Lower lobe of right lung (tissue), 2 donors: ENCODE data around the gene SYNRG. TPM values are rescaled to one million over a fixed set of nuclear protein-coding genes. Genes with fewer than 3 reads are reported as not detected.

Experiments used
- ATAC-seq, 2 donors: fragments of 200-7000 bp; cut with Tn5 transposase; one replicate each; pipeline ENCODE4 v1.9.1; 2020 to 2022; ENCODE audit warnings: mild to moderate bottlenecking in 2 of 2, moderate library complexity in 2 of 2
- DNase-seq: peaks from one replicate; pipeline ENCODE4 v3.0.0-alpha.2; 2020
- H3K27ac ChIP-seq: fragments of 200-600 bp; one replicate; pipeline ENCODE4 v1.8.0; 2022
- H3K27me3 ChIP-seq: fragments of 200-600 bp; one replicate; pipeline ENCODE4 v1.8.0; 2022; ENCODE audit warnings: low read depth
- H3K36me3 ChIP-seq: fragments of 200-600 bp; one replicate; pipeline ENCODE4 v1.8.0; 2022; ENCODE audit warnings: mild to moderate bottlenecking
- H3K4me1 ChIP-seq: fragments of 200-600 bp; one replicate; pipeline ENCODE4 v1.8.0; 2022
- H3K4me3 ChIP-seq: fragments of 200-600 bp; one replicate; pipeline ENCODE4 v1.8.0; 2022; ENCODE audit warnings: mild to moderate bottlenecking
- H3K9me3 ChIP-seq: fragments of 200-600 bp; one replicate; pipeline ENCODE4 v1.8.0; 2022
- CTCF ChIP-seq: fragments of 200-600 bp; IDR thresholded peaks from one replicate; pipeline ENCODE4 v1.8.0; 2022; ENCODE audit warnings: antibody characterized with exemption, mild to moderate bottlenecking
- intact Hi-C: fragments of 100-400 bp; cut with DNase I; formaldehyde crosslinking; loops from one replicate; pipeline ENCODE4 v1.11.0; 2022
- total RNA-seq: library from RNA; stranded (reverse); fragmentation: NEBNext Ultra II Directional; extraction: Animal tissue kit (Norgen Biotek cat#: 25700); gene quantifications from one replicate; pipeline ENCODE4 v1.2.1, GENCODE V29; 2021
- donor health status: DM: no; HTN: yes; CAD: no; lungs with severe emphysema.

SYNRG gene
- total RNA-seq, 1 donor from 2014 or later: 39.7 TPM

GRCh38 chr17:37541880-37542660 is 67.1 kb downstream of the SYNRG start:
- no peaks in the 10 kb centered on the region for H3K4me1 ChIP-seq
- peaks cover 76% of the 10 kb centered on the region for H3K36me3 ChIP-seq
- no peak for ATAC-seq
- DNase-seq: no peak
- no peak overlapping the region for H3K4me3 ChIP-seq
- H3K9me3 ChIP-seq: no peaks in the 10 kb centered on the region
- intact Hi-C loops: no loop called here
- H3K27me3 ChIP-seq: no peaks in the 10 kb centered on the region
- TF ChIP-seq CTCF: no peak
- H3K27ac ChIP-seq: no peak overlapping the region

- ATAC-seq (no peak), DNase-seq (no peak)
- H3K9me3 ChIP-seq: no peaks in the 10 kb centered on the region
- intact Hi-C loops: no loop called here
- H3K27me3 ChIP-seq: no peaks in the 10 kb centered on the region
- H3K27ac ChIP-seq: no peak overlapping the region
- TF ChIP-seq CTCF: no peak
- H3K4me1 ChIP-seq: no peaks in the 10 kb centered on the region
- H3K36me3 ChIP-seq: peaks cover 100% of the 10 kb centered on the region
- no peak overlapping the region for H3K4me3 ChIP-seq
Observed at GRCh38 chr17:37538981-37539659, 70.1 kb downstream of the SYNRG start.

- Histone ChIP-seq H3K27ac (no peak overlapping the region), H3K4me3 (no peak overlapping the region), H3K27me3 (no peaks in the 10 kb centered on the region), H3K9me3 (no peaks in the 10 kb centered on the region), H3K36me3 (peaks cover 97% of the 10 kb centered on the region), H3K4me1 (no peaks in the 10 kb centered on the region)
- intact Hi-C loops: no loop called here
- no peak for DNase-seq
- TF ChIP-seq CTCF: no peak
- no peak for ATAC-seq
Observed at GRCh38 chr17:37535906-37536305, 73.3 kb downstream of the SYNRG start.

GRCh38 chr17:37532756-37533155 is 76.5 kb downstream of the SYNRG start:
- no peak for TF ChIP-seq CTCF
- Histone ChIP-seq H3K9me3 (no peaks in the 10 kb centered on the region), H3K27me3 (no peaks in the 10 kb centered on the region), H3K4me3 (no peak overlapping the region), H3K27ac (no peak overlapping the region), H3K36me3 (peaks cover 97% of the 10 kb centered on the region), H3K4me1 (no peaks in the 10 kb centered on the region)
- DNase-seq (no peak), ATAC-seq (no peak)
- intact Hi-C loops: no loop called here

- ATAC-seq (no peak), DNase-seq (no peak)
- H3K9me3 ChIP-seq: no peaks in the 10 kb centered on the region
- intact Hi-C loops: no loop called here
- H3K27me3 ChIP-seq: no peaks in the 10 kb centered on the region
- peaks cover 93% of the 10 kb centered on the region for H3K36me3 ChIP-seq
- no peak for TF ChIP-seq CTCF
- H3K27ac ChIP-seq: no peak overlapping the region
- H3K4me1 ChIP-seq: no peaks in the 10 kb centered on the region
- H3K4me3 ChIP-seq: no peak overlapping the region
Observed at GRCh38 chr17:37530420-37530819, 78.8 kb downstream of the SYNRG start.
